ENCODE measurements around the gene CHST15.

GRCh38 chr10:124016804-124017375, 76.5 kb downstream of the CHST15 start:
- TF ChIP-seq, protein P1, sequence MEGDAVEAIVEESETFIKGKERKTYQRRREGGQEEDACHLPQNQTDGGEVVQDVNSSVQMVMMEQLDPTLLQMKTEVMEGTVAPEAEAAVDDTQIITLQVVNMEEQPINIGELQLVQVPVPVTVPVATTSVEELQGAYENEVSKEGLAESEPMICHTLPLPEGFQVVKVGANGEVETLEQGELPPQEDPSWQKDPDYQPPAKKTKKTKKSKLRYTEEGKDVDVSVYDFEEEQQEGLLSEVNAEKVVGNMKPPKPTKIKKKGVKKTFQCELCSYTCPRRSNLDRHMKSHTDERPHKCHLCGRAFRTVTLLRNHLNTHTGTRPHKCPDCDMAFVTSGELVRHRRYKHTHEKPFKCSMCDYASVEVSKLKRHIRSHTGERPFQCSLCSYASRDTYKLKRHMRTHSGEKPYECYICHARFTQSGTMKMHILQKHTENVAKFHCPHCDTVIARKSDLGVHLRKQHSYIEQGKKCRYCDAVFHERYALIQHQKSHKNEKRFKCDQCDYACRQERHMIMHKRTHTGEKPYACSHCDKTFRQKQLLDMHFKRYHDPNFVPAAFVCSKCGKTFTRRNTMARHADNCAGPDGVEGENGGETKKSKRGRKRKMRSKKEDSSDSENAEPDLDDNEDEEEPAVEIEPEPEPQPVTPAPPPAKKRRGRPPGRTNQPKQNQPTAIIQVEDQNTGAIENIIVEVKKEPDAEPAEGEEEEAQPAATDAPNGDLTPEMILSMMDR (conservative IDR thresholded peaks at IDR 0.05; ENCODE audit: low read length): no peak
- no peak for TF ChIP-seq EZH2phosphoT487 (IDR thresholded peaks at IDR 0.05; ENCODE audit: borderline replicate concordance)

Data from Loucy (cell line).